ENCODE results near the gene TMEM242.

GRCh38 chr6:157287923-157288322 is 35.4 kb downstream of the TMEM242 start:
- TF ChIP-seq, protein P1, sequence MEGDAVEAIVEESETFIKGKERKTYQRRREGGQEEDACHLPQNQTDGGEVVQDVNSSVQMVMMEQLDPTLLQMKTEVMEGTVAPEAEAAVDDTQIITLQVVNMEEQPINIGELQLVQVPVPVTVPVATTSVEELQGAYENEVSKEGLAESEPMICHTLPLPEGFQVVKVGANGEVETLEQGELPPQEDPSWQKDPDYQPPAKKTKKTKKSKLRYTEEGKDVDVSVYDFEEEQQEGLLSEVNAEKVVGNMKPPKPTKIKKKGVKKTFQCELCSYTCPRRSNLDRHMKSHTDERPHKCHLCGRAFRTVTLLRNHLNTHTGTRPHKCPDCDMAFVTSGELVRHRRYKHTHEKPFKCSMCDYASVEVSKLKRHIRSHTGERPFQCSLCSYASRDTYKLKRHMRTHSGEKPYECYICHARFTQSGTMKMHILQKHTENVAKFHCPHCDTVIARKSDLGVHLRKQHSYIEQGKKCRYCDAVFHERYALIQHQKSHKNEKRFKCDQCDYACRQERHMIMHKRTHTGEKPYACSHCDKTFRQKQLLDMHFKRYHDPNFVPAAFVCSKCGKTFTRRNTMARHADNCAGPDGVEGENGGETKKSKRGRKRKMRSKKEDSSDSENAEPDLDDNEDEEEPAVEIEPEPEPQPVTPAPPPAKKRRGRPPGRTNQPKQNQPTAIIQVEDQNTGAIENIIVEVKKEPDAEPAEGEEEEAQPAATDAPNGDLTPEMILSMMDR (IDR thresholded peaks at IDR 0.05) = no peak
- TF ChIP-seq POLR2A (IDR thresholded peaks at IDR 0.05; ENCODE audit: low read length) (no peak), RCOR1 (IDR thresholded peaks at IDR 0.05; ENCODE audit: low read depth, low read length) (no peak), CEBPB (IDR thresholded peaks at IDR 0.05) (no peak), RNF2 (IDR thresholded peaks at IDR 0.05; ENCODE audit: borderline replicate concordance, low read depth) (no peak), CHD2 (IDR thresholded peaks at IDR 0.05; ENCODE audit: low read length, partially characterized antibody) (no peak), SMC3 (IDR thresholded peaks at IDR 0.05) (no peak), REST (IDR thresholded peaks at IDR 0.05) (no peak), HOXA7 (CRISPR knock-in tag; IDR thresholded peaks at IDR 0.05) (no peak), HOXB5 (CRISPR knock-in tag; IDR thresholded peaks at IDR 0.05) (no peak), EP300 (IDR thresholded peaks at IDR 0.05) (no peak), POLR2AphosphoS2 (conservative IDR thresholded peaks at IDR 0.05; ENCODE audit: low read length) (no peak), TP53 (CRISPR knock-in tag; IDR thresholded peaks at IDR 0.05) (no peak)
- TF ChIP-seq, protein P2, sequence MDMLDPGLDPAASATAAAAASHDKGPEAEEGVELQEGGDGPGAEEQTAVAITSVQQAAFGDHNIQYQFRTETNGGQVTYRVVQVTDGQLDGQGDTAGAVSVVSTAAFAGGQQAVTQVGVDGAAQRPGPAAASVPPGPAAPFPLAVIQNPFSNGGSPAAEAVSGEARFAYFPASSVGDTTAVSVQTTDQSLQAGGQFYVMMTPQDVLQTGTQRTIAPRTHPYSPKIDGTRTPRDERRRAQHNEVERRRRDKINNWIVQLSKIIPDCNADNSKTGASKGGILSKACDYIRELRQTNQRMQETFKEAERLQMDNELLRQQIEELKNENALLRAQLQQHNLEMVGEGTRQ (IDR thresholded peaks at IDR 0.05) = no peak

Measured in A549 (cell line).